GM12875 (cell line): ENCODE data around the gene PDE8B.

Experiments used
- H3K4me3 ChIP-seq: one replicate; pipeline ENCODE4 v1.5.1; 2011; ENCODE audit warnings: low read depth, low read length, control low read depth
- CTCF ChIP-seq: IDR thresholded peaks from 2 replicates; pipeline ENCODE4 v1.5.1; 2011; ENCODE audit warnings: low read depth, mild to moderate bottlenecking, control low read depth, inconsistent platforms, low read length, moderate library complexity, borderline replicate concordance; ENCODE audit not compliant: insufficient read depth

Gene PDE8B

GRCh38 chr5:77221115-77221514 is 10.6 kb downstream of the PDE8B start:
- TF ChIP-seq CTCF = no peak
- no peak overlapping the region for H3K4me3 ChIP-seq

GRCh38 chr5:77222722-77223121 is 12.2 kb downstream of the PDE8B start:
- no peak overlapping the region for H3K4me3 ChIP-seq
- TF ChIP-seq CTCF = no peak

- H3K4me3 ChIP-seq = no peak overlapping the region
- no peak for TF ChIP-seq CTCF
Measured at GRCh38 chr5:77223653-77224052, 13.2 kb downstream of the PDE8B start.

- TF ChIP-seq CTCF = no peak
Measured at GRCh38 chr5:77224672-77225355, 14.3 kb downstream of the PDE8B start.

GRCh38 chr5:77225531-77225930 is 15.1 kb downstream of the PDE8B start:
- H3K4me3 ChIP-seq = no peak overlapping the region
- TF ChIP-seq CTCF = no peak

More at GRCh38 chr5:77224672-77225355, 14.3 kb downstream of the PDE8B start:
- H3K4me3 ChIP-seq = no peak overlapping the region

GRCh38 chr5:77229887-77230286 is 19.4 kb downstream of the PDE8B start:
- no peak for TF ChIP-seq CTCF

GRCh38 chr5:77230727-77231470 is 20.4 kb downstream of the PDE8B start:
- H3K4me3 ChIP-seq = no peak overlapping the region
- TF ChIP-seq CTCF = peak; percentile 40; the same call in 1 of the 2 replicates

More at GRCh38 chr5:77229887-77230286, 19.4 kb downstream of the PDE8B start:
- no peak overlapping the region for H3K4me3 ChIP-seq
